ENCODE data around the gene EDC3. TPM values are rescaled to one million over a fixed set of nuclear protein-coding genes. Genes with fewer than 3 reads are reported as not detected.

EDC3 gene
- total and polyA plus RNA-seq, 8 donors: 27.9 to 43.6 (median 36.7) TPM

DNA sequence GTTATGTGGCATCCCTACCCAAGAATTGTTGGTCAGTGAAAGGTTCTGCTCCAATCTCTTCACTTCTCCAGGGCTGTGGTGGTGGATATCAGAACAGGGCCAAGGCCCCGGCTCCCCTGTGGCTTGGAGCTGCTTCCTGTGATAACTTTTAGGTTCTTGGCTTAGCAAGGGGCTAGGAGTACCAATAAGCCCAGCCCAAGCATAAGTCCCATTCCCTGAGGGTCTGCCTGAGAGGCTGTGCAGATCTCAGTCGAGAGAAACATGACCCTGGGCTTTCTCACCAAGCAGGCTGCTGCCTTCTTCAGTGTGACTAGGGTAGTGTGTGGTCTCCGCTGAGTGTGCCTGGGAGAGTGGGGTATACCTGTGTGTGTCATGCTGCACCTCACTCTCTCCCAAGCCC lies 73.1 kb downstream of the EDC3 start:
- DNase-seq: no peak
- TF ChIP-seq, protein P1, sequence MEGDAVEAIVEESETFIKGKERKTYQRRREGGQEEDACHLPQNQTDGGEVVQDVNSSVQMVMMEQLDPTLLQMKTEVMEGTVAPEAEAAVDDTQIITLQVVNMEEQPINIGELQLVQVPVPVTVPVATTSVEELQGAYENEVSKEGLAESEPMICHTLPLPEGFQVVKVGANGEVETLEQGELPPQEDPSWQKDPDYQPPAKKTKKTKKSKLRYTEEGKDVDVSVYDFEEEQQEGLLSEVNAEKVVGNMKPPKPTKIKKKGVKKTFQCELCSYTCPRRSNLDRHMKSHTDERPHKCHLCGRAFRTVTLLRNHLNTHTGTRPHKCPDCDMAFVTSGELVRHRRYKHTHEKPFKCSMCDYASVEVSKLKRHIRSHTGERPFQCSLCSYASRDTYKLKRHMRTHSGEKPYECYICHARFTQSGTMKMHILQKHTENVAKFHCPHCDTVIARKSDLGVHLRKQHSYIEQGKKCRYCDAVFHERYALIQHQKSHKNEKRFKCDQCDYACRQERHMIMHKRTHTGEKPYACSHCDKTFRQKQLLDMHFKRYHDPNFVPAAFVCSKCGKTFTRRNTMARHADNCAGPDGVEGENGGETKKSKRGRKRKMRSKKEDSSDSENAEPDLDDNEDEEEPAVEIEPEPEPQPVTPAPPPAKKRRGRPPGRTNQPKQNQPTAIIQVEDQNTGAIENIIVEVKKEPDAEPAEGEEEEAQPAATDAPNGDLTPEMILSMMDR (IDR thresholded peaks at IDR 0.05): no peak
- peaks cover 9 to 37% of the 10 kb centered on the region in 2 donors for H3K4me1 ChIP-seq
- H3K9me3 ChIP-seq: no peaks in the 10 kb centered on the region
- intact Hi-C loops (cut with DNase I): no loop called here
- ATAC-seq: no peak
- no peak overlapping the region for H3K4me3 ChIP-seq
- H3K27ac ChIP-seq: no peak overlapping the region
- peaks cover 8 to 90% of the 10 kb centered on the region in 2 donors for H3K36me3 ChIP-seq
- no peaks in the 10 kb centered on the region for H3K27me3 ChIP-seq

GRCh38 chr15:74621936-74622335 lies 73.9 kb downstream of the EDC3 start:
- Histone ChIP-seq H3K27ac (no peak overlapping the region), H3K27me3 (no peaks in the 10 kb centered on the region), H3K4me1 (peaks cover 17 to 46% of the 10 kb centered on the region in 2 donors), H3K9me3 (no peaks in the 10 kb centered on the region), H3K4me3 (no peak overlapping the region), H3K36me3 (peaks cover 8 to 82% of the 10 kb centered on the region in 2 donors)
- TF ChIP-seq, protein P1 (IDR thresholded peaks at IDR 0.05): no peak
- no peak for ATAC-seq
- intact Hi-C loops (cut with DNase I): no loop called here
- no peak for DNase-seq

DNA sequence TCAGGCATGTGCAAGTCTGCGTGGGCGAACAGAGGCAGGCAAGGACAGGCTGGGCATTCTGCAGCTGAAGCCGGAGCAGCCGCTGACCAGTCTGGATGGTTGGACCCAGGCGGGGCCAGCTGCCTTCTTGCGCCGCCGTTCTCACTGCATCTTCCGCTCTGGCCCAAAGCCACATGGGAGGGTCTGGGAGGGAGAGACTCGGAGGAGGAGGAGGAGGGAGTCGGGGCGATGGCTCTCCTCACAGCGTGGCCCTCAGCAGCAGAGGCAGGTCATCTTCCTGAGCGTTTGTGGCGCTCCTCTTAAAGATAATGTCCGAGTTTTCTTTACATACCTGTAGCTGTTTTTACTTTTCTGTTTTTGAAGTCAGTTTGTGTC lies 74.3 kb downstream of the EDC3 start:
- TF ChIP-seq, protein P1 (IDR thresholded peaks at IDR 0.05): no peak
- H3K27ac ChIP-seq: no peak overlapping the region

DNA sequence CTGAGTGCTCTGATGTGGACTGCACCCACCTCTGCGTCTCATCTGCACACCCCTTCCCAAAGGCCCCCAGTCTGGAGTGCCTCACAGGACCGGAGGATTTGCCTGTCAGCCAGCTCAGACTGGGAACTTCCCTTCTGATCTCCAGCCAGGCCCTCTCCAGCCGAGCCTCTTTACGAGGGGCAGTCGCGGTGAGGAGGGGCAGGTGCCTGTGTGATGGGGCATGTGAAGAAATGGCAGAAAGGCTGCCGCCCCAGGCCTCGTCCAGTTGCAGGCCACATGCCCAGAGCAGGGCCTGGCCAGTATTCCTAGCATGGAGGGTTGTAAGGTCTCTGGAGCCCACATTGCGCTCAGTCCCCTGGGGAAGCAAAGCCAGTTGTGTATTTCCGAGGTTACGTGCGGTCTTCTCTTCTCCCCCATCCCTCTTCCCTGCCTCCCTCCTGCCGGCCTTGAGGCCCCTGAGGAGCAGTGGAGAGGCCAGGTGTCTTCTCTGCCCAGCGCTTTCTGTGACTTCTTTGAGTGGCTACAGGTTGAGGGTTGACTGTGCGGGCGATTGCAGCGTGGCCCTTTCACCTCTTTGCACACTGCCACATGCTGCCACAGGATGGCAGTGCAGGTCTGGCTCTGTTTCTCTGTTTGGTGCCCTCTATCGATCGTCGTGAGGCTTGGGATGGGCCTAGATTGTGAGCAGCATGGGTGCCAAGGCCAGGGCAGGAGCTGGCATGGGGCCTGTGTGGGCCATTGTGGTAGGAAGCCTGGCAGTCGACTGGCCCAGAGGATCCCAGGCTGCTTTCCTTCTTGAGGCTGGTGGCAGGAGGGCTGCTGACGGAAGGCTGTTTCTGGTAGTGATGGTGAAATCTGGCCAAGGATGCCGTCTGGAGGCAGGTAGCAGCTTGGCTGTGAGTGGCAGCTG lies 74.9 kb downstream of the EDC3 start:
- no peak overlapping the region for H3K27ac ChIP-seq
- peaks cover 20 to 52% of the 10 kb centered on the region in 2 donors for H3K4me1 ChIP-seq
- TF ChIP-seq, protein P1 (IDR thresholded peaks at IDR 0.05): peak; percentile 53 to 68
- H3K36me3 ChIP-seq: peaks cover 8 to 72% of the 10 kb centered on the region in 2 donors
- no peaks in the 10 kb centered on the region for H3K27me3 ChIP-seq
- H3K4me3 ChIP-seq: no peak overlapping the region
- H3K9me3 ChIP-seq: no peaks in the 10 kb centered on the region
- peak in 2 of 4 donors; percentile 50 to 54 for DNase-seq
- intact Hi-C loops (cut with DNase I): no loop called here
- ATAC-seq: peak; percentile 60

More for the DNA sequence above, 74.3 kb downstream of the EDC3 start:
- no peaks in the 10 kb centered on the region for H3K9me3 ChIP-seq
- H3K4me1 ChIP-seq: peaks cover 20 to 50% of the 10 kb centered on the region in 2 donors
- ATAC-seq (no peak), DNase-seq (no peak)
- H3K4me3 ChIP-seq: no peak overlapping the region
- peaks cover 8 to 78% of the 10 kb centered on the region in 2 donors for H3K36me3 ChIP-seq
- no peaks in the 10 kb centered on the region for H3K27me3 ChIP-seq
- intact Hi-C loops (cut with DNase I): no loop called here

- no peak for DNase-seq
- intact Hi-C loops (cut with DNase I): loop anchor here in 1 of 2 donors (10.0 kb wide), 1 partner anchor 75 kb away; the partner anchor contains the start of gene ARID3B
- Histone ChIP-seq H3K27ac (no peak overlapping the region), H3K9me3 (no peaks in the 10 kb centered on the region), H3K27me3 (no peaks in the 10 kb centered on the region), H3K4me1 (peaks cover 20 to 52% of the 10 kb centered on the region in 2 donors), H3K36me3 (peaks cover 8 to 63% of the 10 kb centered on the region in 2 donors), H3K4me3 (no peak overlapping the region)
- TF ChIP-seq, protein P1 (IDR thresholded peaks at IDR 0.05): no peak
- no peak for ATAC-seq
Measured at GRCh38 chr15:74619916-74620635, 75.7 kb downstream of the EDC3 start.

All from left lung (tissue), 10 donors.